Progenitor cell of endocrine pancreas (in vitro differentiated cells): Measurements from ENCODE around the gene CHURC1. TPM values are rescaled to one million over a fixed set of nuclear protein-coding genes. Genes with fewer than 3 reads are reported as not detected.

ENCODE experiments used
- DNase-seq: peaks from one replicate; pipeline ENCODE4 v3.0.0; 2021; ENCODE audit warnings: low spot score; ENCODE audit not compliant: unreplicated experiment
- H3K27ac Mint-ChIP-seq: 2 replicates; pipeline ENCODE4 v1.8.0; 2021; ENCODE audit warnings: mild to moderate bottlenecking, moderate library complexity, mixed read lengths
- H3K27me3 Mint-ChIP-seq: 2 replicates; pipeline ENCODE4 v1.8.0; 2021; ENCODE audit warnings: mixed read lengths
- H3K36me3 Mint-ChIP-seq: 2 replicates; pipeline ENCODE4 v1.8.0; 2022; ENCODE audit warnings: mixed read lengths; ENCODE audit not compliant: insufficient read depth
- H3K4me1 Mint-ChIP-seq: 2 replicates; pipeline ENCODE4 v1.8.0; 2021; ENCODE audit warnings: low read depth, mixed read lengths
- H3K4me3 Mint-ChIP-seq: 2 replicates; pipeline ENCODE4 v1.8.0; 2021; ENCODE audit warnings: low read depth, mild to moderate bottlenecking, moderate library complexity, mixed read lengths
- H3K9me3 Mint-ChIP-seq: 2 replicates; pipeline ENCODE4 v1.8.0; 2021; ENCODE audit warnings: low read depth, mixed read lengths
- total RNA-seq: library from RNA; stranded (reverse); gene quantifications from 2 replicates; pipeline ENCODE4 v1.2.1, GENCODE V29; 2021
- TF ChIP-seq, protein P1 (sequence below): fragments of 200-600 bp; sonication (generic); IDR thresholded peaks from one replicate; pipeline ENCODE4 v1.5.0; 2021; ENCODE audit warnings: antibody characterized with exemption, mild to moderate bottlenecking; ENCODE audit not compliant: unreplicated experiment

CHURC1 gene
- total RNA-seq, 1 donor from 2014 or later: 37.2 TPM

DNA sequence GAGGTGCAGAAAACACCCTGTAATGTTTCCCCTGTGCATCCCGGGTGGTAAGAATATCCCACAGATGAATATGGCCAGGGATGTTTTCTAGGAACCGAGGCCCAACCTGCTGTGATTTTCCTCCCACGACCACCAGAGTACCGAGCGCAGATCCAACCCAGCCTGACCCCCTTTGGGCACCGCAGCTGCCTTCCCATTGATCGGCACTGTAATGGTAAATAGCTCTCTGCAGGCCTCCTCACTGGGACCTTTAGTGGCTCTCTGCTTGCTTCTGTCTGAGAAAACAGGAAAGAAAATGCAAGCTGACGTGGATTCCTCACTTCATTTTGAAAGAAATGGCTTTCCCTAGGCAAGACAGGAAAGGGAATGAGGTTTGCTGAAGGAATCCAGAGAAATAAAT, 60.3 kb downstream of the CHURC1 start:
- Mint-ChIP-seq H3K36me3 (no peaks in the 10 kb centered on the region), H3K4me3 (no peak overlapping the region), H3K27me3 (peaks cover 17% of the 10 kb centered on the region), H3K27ac (no peak overlapping the region), H3K9me3 (no peaks in the 10 kb centered on the region), H3K4me1 (peaks cover 20% of the 10 kb centered on the region)
- TF ChIP-seq, protein P1, sequence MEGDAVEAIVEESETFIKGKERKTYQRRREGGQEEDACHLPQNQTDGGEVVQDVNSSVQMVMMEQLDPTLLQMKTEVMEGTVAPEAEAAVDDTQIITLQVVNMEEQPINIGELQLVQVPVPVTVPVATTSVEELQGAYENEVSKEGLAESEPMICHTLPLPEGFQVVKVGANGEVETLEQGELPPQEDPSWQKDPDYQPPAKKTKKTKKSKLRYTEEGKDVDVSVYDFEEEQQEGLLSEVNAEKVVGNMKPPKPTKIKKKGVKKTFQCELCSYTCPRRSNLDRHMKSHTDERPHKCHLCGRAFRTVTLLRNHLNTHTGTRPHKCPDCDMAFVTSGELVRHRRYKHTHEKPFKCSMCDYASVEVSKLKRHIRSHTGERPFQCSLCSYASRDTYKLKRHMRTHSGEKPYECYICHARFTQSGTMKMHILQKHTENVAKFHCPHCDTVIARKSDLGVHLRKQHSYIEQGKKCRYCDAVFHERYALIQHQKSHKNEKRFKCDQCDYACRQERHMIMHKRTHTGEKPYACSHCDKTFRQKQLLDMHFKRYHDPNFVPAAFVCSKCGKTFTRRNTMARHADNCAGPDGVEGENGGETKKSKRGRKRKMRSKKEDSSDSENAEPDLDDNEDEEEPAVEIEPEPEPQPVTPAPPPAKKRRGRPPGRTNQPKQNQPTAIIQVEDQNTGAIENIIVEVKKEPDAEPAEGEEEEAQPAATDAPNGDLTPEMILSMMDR: no peak
- no peak for DNase-seq

DNA sequence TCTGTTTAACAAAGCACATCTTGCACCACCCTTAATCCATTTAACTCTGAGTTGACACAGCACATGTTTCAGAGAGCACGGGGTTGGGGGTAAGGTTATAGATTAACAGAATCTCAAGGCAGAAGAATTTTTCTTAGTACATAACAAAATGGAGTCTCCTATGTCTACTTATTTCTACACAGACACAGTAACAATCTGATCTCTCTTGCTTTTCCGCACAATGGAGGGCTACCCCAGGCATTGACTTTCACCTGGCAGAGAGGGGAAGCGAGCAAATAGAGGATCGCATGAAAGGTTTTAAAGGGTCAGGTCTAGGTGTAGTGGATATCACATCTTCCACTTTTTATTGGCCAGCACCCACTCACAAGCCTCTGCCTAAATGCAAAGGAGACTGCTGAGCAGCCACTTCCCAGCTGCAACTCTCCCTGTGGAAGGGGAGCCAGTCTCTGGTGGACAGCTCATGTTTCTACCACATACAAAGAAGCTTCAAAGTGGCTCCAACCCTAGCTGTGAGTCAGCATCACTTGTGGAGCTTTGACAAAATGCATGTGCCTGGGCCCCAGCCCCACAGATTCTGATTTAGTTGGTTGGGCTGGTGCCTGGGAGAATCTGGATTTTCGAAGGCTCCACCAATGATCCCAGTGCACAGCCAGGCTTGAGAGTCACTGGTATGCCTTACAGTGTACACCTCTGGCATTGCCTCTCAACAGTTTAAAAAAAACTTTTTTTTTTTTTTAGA, 65.2 kb downstream of the CHURC1 start:
- peaks cover 14% of the 10 kb centered on the region for H3K4me1 Mint-ChIP-seq
- H3K36me3 Mint-ChIP-seq: no peaks in the 10 kb centered on the region
- H3K27me3 Mint-ChIP-seq: peaks cover 18% of the 10 kb centered on the region
- H3K9me3 Mint-ChIP-seq: no peaks in the 10 kb centered on the region
- DNase-seq: no peak
- H3K4me3 Mint-ChIP-seq: no peak overlapping the region
- peak overlapping the region; percentile 91 for H3K27ac Mint-ChIP-seq
- TF ChIP-seq, protein P1: no peak

DNA sequence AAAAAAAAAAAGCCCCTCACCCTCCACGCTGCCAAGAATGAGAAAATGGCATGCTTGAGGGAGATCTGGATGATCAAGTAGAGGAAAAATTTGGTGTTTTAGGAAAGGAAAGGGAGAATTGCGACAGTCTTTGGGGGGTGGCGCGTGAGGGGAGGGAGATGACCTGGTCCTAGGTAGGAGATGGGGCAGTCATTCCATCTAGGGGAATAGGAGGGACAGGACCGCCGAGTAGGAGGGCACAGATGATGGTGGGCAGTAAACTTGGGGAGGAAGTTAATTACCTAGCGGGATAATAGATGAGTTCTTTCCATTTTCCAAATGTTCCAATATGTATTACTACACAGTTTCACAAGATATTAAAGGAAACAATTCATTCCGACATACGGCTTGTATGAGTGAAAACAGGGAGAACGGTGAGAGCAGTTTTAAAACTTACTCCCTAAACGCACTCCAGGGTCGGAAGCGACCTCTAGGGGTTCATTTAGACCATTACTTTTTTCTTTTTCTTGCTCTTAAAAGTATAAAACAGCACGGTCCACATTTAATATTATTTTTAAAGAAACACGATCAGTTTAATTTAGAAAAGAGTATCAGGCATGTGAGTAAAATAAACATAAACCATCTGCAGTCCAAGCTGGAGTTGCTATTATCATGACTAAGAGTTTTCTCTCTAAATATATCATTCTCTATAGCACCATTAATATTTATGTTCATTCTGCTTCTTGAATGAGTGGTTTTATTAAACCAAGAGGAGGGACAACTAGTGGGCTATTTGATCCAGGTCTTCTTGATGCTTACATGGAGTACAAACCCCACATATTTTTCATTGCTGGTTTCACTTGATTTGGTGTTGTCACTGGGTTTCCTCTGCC, 69.4 kb downstream of the CHURC1 start:
- DNase-seq: no peak
- H3K27ac Mint-ChIP-seq: no peak overlapping the region
- H3K4me1 Mint-ChIP-seq: peaks cover 14% of the 10 kb centered on the region
- TF ChIP-seq, protein P1: peak; percentile 76
- H3K4me3 Mint-ChIP-seq: peak overlapping the region; percentile 35
- no peaks in the 10 kb centered on the region for H3K9me3 Mint-ChIP-seq
- H3K27me3 Mint-ChIP-seq: peaks cover 27% of the 10 kb centered on the region
- H3K36me3 Mint-ChIP-seq: no peaks in the 10 kb centered on the region

Other genes starting within 250 kb of the CHURC1 start
- gene PLEKHG3, start 210.0 kb upstream of the CHURC1 start, total RNA-seq: 76.0 and 81.0 TPM in 2 replicates
- 1.1 and 1.7 TPM in 2 replicates for gene SPTB, start 34.5 kb upstream of the CHURC1 start, total RNA-seq
- 11.0 and 13.9 TPM in 2 replicates for gene GPX2, start 28.3 kb downstream of the CHURC1 start, total RNA-seq
- 27.6 and 28.6 TPM in 2 replicates for gene RAB15, start 57.9 kb downstream of the CHURC1 start, total RNA-seq
- gene FNTB, start 72.4 kb downstream of the CHURC1 start, total RNA-seq: 20.2 and 22.4 TPM in 2 replicates
- 53.4 and 63.0 TPM in 2 replicates for gene MAX, start 188.1 kb downstream of the CHURC1 start, total RNA-seq